Fibroblast of peridontal ligament (primary cell): ENCODE data around the gene FRMD4B.

ENCODE experiments used
- DNase-seq: peaks from one replicate; pipeline ENCODE4 v3.0.0-alpha.2; 2010; ENCODE audit errors: extremely low read depth

The FRMD4B gene

GRCh38 chr3:69385723-69386555 is at the start of gene FRMD4B:
FRMD4B (minus strand) TSS chr3:69386088; CDS start chr3:69385989, 99 bp downstream.
- no peak for DNase-seq

- DNase-seq, result no peak
Observed at GRCh38 chr3:69433969-69434325, 48.1 kb upstream of the FRMD4B start.

- DNase-seq, result no peak
Observed at GRCh38 chr3:69433121-69433968, 47.5 kb upstream of the FRMD4B start.

- no peak for DNase-seq
Observed at GRCh38 chr3:69428657-69429255, 42.9 kb upstream of the FRMD4B start.

GRCh38 chr3:69426967-69427304 is 41.0 kb upstream of the FRMD4B start:
- no peak for DNase-seq

GRCh38 chr3:69426291-69426966 is 40.5 kb upstream of the FRMD4B start:
- no peak for DNase-seq

- peak; percentile 10 for DNase-seq
Observed at GRCh38 chr3:69425249-69425648, 39.4 kb upstream of the FRMD4B start.

GRCh38 chr3:69423463-69424155 is 37.7 kb upstream of the FRMD4B start:
- no peak for DNase-seq

- no peak for DNase-seq
Observed at GRCh38 chr3:69422751-69423150, 36.9 kb upstream of the FRMD4B start.

- DNase-seq, result no peak
Observed at GRCh38 chr3:69420781-69421520, 35.1 kb upstream of the FRMD4B start.

GRCh38 chr3:69419276-69419675 is 33.4 kb upstream of the FRMD4B start:
- DNase-seq, result no peak

GRCh38 chr3:69417541-69418078 is 31.7 kb upstream of the FRMD4B start:
- no peak for DNase-seq

- DNase-seq, result no peak
Observed at GRCh38 chr3:69413551-69414207, 27.8 kb upstream of the FRMD4B start.

- no peak for DNase-seq
Observed at GRCh38 chr3:69411346-69411745, 25.5 kb upstream of the FRMD4B start.

- peak; percentile 61 for DNase-seq
Observed at GRCh38 chr3:69410301-69410700, 24.4 kb upstream of the FRMD4B start.

- DNase-seq, result no peak
Observed at GRCh38 chr3:69409831-69410230, 23.9 kb upstream of the FRMD4B start.

GRCh38 chr3:69409011-69409410 is 23.1 kb upstream of the FRMD4B start:
- no peak for DNase-seq

- no peak for DNase-seq
Observed at GRCh38 chr3:69408542-69408941, 22.7 kb upstream of the FRMD4B start.

GRCh38 chr3:69407908-69408307 is 22.0 kb upstream of the FRMD4B start:
- DNase-seq, result no peak

- DNase-seq, result no peak
Observed at GRCh38 chr3:69406163-69406562, 20.3 kb upstream of the FRMD4B start.
